Activated CD4-positive, alpha-beta T cell treated with anti-CD3 and anti-CD28 coated beads for 36 hours (primary cell): ENCODE measurements around the gene CLCN6. TPM values are rescaled to one million over a fixed set of nuclear protein-coding genes. Genes with fewer than 3 reads are reported as not detected.
A peak's percentile ranks its signal among the peaks of the same experiment; 100 is the strongest.

Experiments used
- ATAC-seq: fragments of 200-7000 bp; cut with Tn5 transposase; one replicate; pipeline ENCODE4 v1.10.0; 2021; ENCODE audit warnings: mild to moderate bottlenecking, moderate library complexity
- CTCF ChIA-PET: fragments of 350-600 bp; sonication (Branson Sonifier 250); formaldehyde crosslinking; loops from one replicate; lab custom pipeline; 2021; ENCODE audit warnings: antibody characterized with exemption; lab: Charles Lee
- POLR2A ChIA-PET: fragments of 350-600 bp; sonication (Branson Sonifier 250); formaldehyde crosslinking; loops from one replicate; lab custom pipeline; 2021; ENCODE audit warnings: antibody characterized with exemption, inconsistent platforms; lab: Charles Lee
- DNase-seq: peaks from one replicate; pipeline ENCODE4 v3.0.0-alpha.2; 2020
- H3K27ac Mint-ChIP-seq: one replicate; pipeline ENCODE4 v1.8.0; 2021; ENCODE audit warnings: mixed read lengths
- H3K27me3 Mint-ChIP-seq: one replicate; pipeline ENCODE4 v1.8.0; 2021; ENCODE audit warnings: mixed read lengths
- H3K36me3 Mint-ChIP-seq: one replicate; pipeline ENCODE4 v1.8.0; 2021; ENCODE audit warnings: low read depth, mixed read lengths
- H3K4me1 Mint-ChIP-seq: one replicate; pipeline ENCODE4 v1.8.0; 2021; ENCODE audit warnings: mixed read lengths
- H3K4me3 Mint-ChIP-seq: one replicate; pipeline ENCODE4 v1.8.0; 2021; ENCODE audit warnings: mild to moderate bottlenecking, moderate library complexity, mixed read lengths
- H3K9me3 Mint-ChIP-seq: one replicate; pipeline ENCODE4 v1.8.0; 2021; ENCODE audit warnings: low read depth, mixed read lengths
- intact Hi-C, 2 experiments: fragments of 100-400 bp; cut with DNase I in 1 of 2; cut with micrococcal nuclease in 1 of 2; formaldehyde crosslinking; loops; one replicate each; pipeline versions ENCODE4 v1.14.2 to v1.15.1; 2022 to 2024; cut with DNase I, micrococcal nuclease
- total RNA-seq, 2 experiments: library from RNA; stranded (reverse); gene quantifications; one replicate each; pipeline ENCODE4 v1.2.3, GENCODE V29; 2021

The CLCN6 gene
- total RNA-seq, 2 experiments from 2014 or later: 9.4 to 9.5 TPM

GRCh38 chr1:11780380-11781147 is 25.4 kb upstream of the CLCN6 start:
- ChIA-PET CTCF (no interaction called here), POLR2A (no interaction called here)
- no peak for DNase-seq
- H3K9me3 Mint-ChIP-seq: no peaks in the 10 kb centered on the region
- H3K4me3 Mint-ChIP-seq: no peak overlapping the region
- peaks cover 5% of the 10 kb centered on the region for H3K4me1 Mint-ChIP-seq
- ATAC-seq: no peak
- no peaks in the 10 kb centered on the region for H3K36me3 Mint-ChIP-seq
- no peaks in the 10 kb centered on the region for H3K27me3 Mint-ChIP-seq
- intact Hi-C loops: no loop called here
- H3K27ac Mint-ChIP-seq: no peak overlapping the region

GRCh38 chr1:11781297-11781696 is 24.7 kb upstream of the CLCN6 start:
- Mint-ChIP-seq H3K4me3 (no peak overlapping the region), H3K36me3 (no peaks in the 10 kb centered on the region), H3K9me3 (no peaks in the 10 kb centered on the region), H3K27me3 (no peaks in the 10 kb centered on the region), H3K27ac (no peak overlapping the region), H3K4me1 (peaks cover 5% of the 10 kb centered on the region)
- ChIA-PET POLR2A (no interaction called here), CTCF (no interaction called here)
- intact Hi-C loops: no loop called here
- ATAC-seq: no peak
- DNase-seq: no peak

GRCh38 chr1:11782127-11782708 is 23.8 kb upstream of the CLCN6 start:
- CTCF ChIA-PET: no interaction called here
- H3K36me3 Mint-ChIP-seq: no peaks in the 10 kb centered on the region
- intact Hi-C loops: no loop called here

GRCh38 chr1:11783556-11783955 is 22.4 kb upstream of the CLCN6 start:
- intact Hi-C loops: no loop called here
- Mint-ChIP-seq H3K9me3 (no peaks in the 10 kb centered on the region), H3K36me3 (no peaks in the 10 kb centered on the region), H3K27ac (no peak overlapping the region), H3K4me3 (no peak overlapping the region), H3K4me1 (peaks cover 5% of the 10 kb centered on the region), H3K27me3 (no peaks in the 10 kb centered on the region)
- POLR2A ChIA-PET: no interaction called here
- CTCF ChIA-PET: interaction anchor here (0.7 kb wide), 1 partner anchor 97 kb away, joined by 3 read pairs; no protein-coding TSS in a partner anchor
- DNase-seq (no peak), ATAC-seq (no peak)

More at GRCh38 chr1:11782127-11782708, 23.8 kb upstream of the CLCN6 start:
- no peaks in the 10 kb centered on the region for H3K27me3 Mint-ChIP-seq
- DNase-seq (no peak), ATAC-seq (no peak)
- no peak overlapping the region for H3K27ac Mint-ChIP-seq
- H3K9me3 Mint-ChIP-seq: no peaks in the 10 kb centered on the region
- H3K4me1 Mint-ChIP-seq: peaks cover 5% of the 10 kb centered on the region
- no peak overlapping the region for H3K4me3 Mint-ChIP-seq
- POLR2A ChIA-PET: no interaction called here

GRCh38 chr1:11784256-11784992 is 21.6 kb upstream of the CLCN6 start:
- POLR2A ChIA-PET: no interaction called here
- Mint-ChIP-seq H3K4me3 (no peak overlapping the region), H3K9me3 (no peaks in the 10 kb centered on the region), H3K36me3 (no peaks in the 10 kb centered on the region), H3K27me3 (no peaks in the 10 kb centered on the region), H3K4me1 (peaks cover 5% of the 10 kb centered on the region), H3K27ac (no peak overlapping the region)
- ATAC-seq (no peak), DNase-seq (no peak)
- CTCF ChIA-PET: interaction anchor here (0.7 to 1.6 kb wide), 3 partner anchors 14 to 390 kb away, joined by 3 to 4 read pairs (median 3); no protein-coding TSS in a partner anchor
- intact Hi-C loops: no loop called here

GRCh38 chr1:11784993-11785769 is 20.8 kb upstream of the CLCN6 start:
- ATAC-seq (peak; percentile 82), DNase-seq (peak; percentile 62)
- POLR2A ChIA-PET: no interaction called here

GRCh38 chr1:11786168-11786567 is 19.8 kb upstream of the CLCN6 start:
- Mint-ChIP-seq H3K4me1 (peaks cover 5% of the 10 kb centered on the region), H3K36me3 (no peaks in the 10 kb centered on the region), H3K27ac (no peak overlapping the region), H3K27me3 (no peaks in the 10 kb centered on the region), H3K9me3 (no peaks in the 10 kb centered on the region), H3K4me3 (no peak overlapping the region)
- ATAC-seq (no peak), DNase-seq (no peak)
- ChIA-PET POLR2A (no interaction called here), CTCF (interaction anchor here (0.6 to 1.6 kb wide), 5 partner anchors 12 to 132 kb away, joined by 3 to 5 read pairs (median 3); no protein-coding TSS in a partner anchor)
- intact Hi-C loops: loop anchor here in 1 of 2 experiments (5.0 kb wide), 1 partner anchor 106 kb away; no protein-coding TSS in a partner anchor

More at GRCh38 chr1:11784993-11785769, 20.8 kb upstream of the CLCN6 start:
- Mint-ChIP-seq H3K4me1 (peaks cover 5% of the 10 kb centered on the region), H3K27me3 (no peaks in the 10 kb centered on the region), H3K9me3 (no peaks in the 10 kb centered on the region), H3K4me3 (no peak overlapping the region), H3K36me3 (no peaks in the 10 kb centered on the region), H3K27ac (no peak overlapping the region)
- intact Hi-C loops: loop anchor here in 1 of 2 experiments (5.0 kb wide), 1 partner anchor 107 kb away; no protein-coding TSS in a partner anchor
- CTCF ChIA-PET: interaction anchor here (0.6 to 1.6 kb wide), 6 partner anchors 13 to 390 kb away, joined by 3 to 5 read pairs (median 3); no protein-coding TSS in a partner anchor

- Mint-ChIP-seq H3K4me3 (no peak overlapping the region), H3K4me1 (peaks cover 5% of the 10 kb centered on the region), H3K27me3 (no peaks in the 10 kb centered on the region), H3K36me3 (no peaks in the 10 kb centered on the region), H3K9me3 (no peaks in the 10 kb centered on the region), H3K27ac (no peak overlapping the region)
- CTCF ChIA-PET: interaction anchor here (0.6 to 0.7 kb wide), 3 partner anchors 32 to 1047 kb away, joined by 3 read pairs; no protein-coding TSS in a partner anchor
- intact Hi-C loops: loop anchor here in 1 of 2 experiments (5.0 kb wide), 1 partner anchor 105 kb away; no protein-coding TSS in a partner anchor
- no peak for ATAC-seq
- POLR2A ChIA-PET: no interaction called here
- DNase-seq: no peak
These were observed 18.7 kb upstream of the CLCN6 start for GRCh38 chr1:11787251-11787803.

GRCh38 chr1:11787804-11788436 is 18.1 kb upstream of the CLCN6 start:
- intact Hi-C loops: loop anchor here in 1 of 2 experiments (5.0 kb wide), 1 partner anchor 104 kb away; no protein-coding TSS in a partner anchor
- no peaks in the 10 kb centered on the region for H3K36me3 Mint-ChIP-seq
- ChIA-PET POLR2A (no interaction called here), CTCF (interaction anchor here (0.6 kb wide), 1 partner anchor 1048 kb away, joined by 3 read pairs; no protein-coding TSS in a partner anchor)
- DNase-seq (no peak), ATAC-seq (no peak)
- H3K27ac Mint-ChIP-seq: no peak overlapping the region
- H3K4me3 Mint-ChIP-seq: no peak overlapping the region
- H3K27me3 Mint-ChIP-seq: no peaks in the 10 kb centered on the region
- peaks cover 5% of the 10 kb centered on the region for H3K4me1 Mint-ChIP-seq
- H3K9me3 Mint-ChIP-seq: no peaks in the 10 kb centered on the region

- POLR2A ChIA-PET: interaction anchor here (1.1 kb wide), 1 partner anchor 15 kb away, joined by 3 read pairs; no protein-coding TSS in a partner anchor
- CTCF ChIA-PET: no interaction called here
These were observed 17.4 kb upstream of the CLCN6 start for GRCh38 chr1:11788549-11789053.

More at GRCh38 chr1:11788549-11789053, 17.4 kb upstream of the CLCN6 start:
- no peak overlapping the region for H3K4me3 Mint-ChIP-seq
- no peaks in the 10 kb centered on the region for H3K36me3 Mint-ChIP-seq
- intact Hi-C loops: loop anchor here in 1 of 2 experiments (5.0 kb wide), 1 partner anchor 104 kb away; no protein-coding TSS in a partner anchor
- no peaks in the 10 kb centered on the region for H3K27me3 Mint-ChIP-seq
- ATAC-seq: no peak
- H3K9me3 Mint-ChIP-seq: no peaks in the 10 kb centered on the region
- peaks cover 5% of the 10 kb centered on the region for H3K4me1 Mint-ChIP-seq
- no peak for DNase-seq
- H3K27ac Mint-ChIP-seq: no peak overlapping the region
